ENCODE data around the gene CLPTM1L.

The CLPTM1L gene

DNA sequence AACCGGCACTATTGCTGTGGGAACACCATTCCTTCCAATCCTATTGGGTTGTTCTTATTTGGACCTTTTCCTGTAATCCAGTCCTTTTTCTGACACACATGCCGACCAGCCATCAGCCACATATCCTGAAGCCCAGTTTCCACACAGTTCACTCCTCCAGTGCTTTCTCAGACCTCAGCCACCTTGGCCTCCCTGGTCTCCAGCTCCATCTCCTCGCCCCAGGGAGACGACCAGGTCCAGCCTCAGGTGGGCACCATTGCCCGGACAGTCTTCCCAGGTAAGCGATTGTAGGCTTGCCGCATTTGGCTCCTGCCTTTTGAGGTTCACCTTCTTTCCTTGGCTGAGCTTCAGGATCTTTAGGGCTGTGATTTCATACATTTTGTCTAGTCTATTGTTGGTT lies 34.8 kb downstream of the CLPTM1L start:
- TF ChIP-seq, protein P1, sequence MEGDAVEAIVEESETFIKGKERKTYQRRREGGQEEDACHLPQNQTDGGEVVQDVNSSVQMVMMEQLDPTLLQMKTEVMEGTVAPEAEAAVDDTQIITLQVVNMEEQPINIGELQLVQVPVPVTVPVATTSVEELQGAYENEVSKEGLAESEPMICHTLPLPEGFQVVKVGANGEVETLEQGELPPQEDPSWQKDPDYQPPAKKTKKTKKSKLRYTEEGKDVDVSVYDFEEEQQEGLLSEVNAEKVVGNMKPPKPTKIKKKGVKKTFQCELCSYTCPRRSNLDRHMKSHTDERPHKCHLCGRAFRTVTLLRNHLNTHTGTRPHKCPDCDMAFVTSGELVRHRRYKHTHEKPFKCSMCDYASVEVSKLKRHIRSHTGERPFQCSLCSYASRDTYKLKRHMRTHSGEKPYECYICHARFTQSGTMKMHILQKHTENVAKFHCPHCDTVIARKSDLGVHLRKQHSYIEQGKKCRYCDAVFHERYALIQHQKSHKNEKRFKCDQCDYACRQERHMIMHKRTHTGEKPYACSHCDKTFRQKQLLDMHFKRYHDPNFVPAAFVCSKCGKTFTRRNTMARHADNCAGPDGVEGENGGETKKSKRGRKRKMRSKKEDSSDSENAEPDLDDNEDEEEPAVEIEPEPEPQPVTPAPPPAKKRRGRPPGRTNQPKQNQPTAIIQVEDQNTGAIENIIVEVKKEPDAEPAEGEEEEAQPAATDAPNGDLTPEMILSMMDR (IDR thresholded peaks at IDR 0.05; ENCODE audit: low read length, missing control alignments): no peak

DNA sequence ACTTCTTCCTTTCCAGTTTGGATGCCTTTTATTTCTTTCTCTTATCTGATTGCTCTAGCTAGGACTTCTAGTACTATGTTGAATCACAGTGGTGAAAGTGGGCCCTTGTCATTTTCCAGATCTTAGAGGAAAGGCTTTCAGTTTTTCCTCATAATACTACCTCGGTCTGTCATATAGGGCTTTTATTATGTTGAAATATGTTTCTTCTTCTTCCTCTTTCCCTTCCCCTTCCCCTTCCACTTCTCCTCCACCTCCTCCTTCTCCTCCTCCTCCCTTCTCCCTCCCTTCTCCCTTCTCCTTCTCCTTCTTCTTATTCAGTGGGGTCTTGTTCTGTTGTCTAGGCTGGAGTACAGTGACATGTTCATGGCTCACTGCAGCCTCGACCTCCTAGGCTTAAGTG lies 40.9 kb downstream of the CLPTM1L start:
- H3K4me3 ChIP-seq (replicated peaks; ENCODE audit: low read depth, low read length): no peak overlapping the region
- DNase-seq (ENCODE audit: low read depth): no peak
- TF ChIP-seq, protein P1 (IDR thresholded peaks at IDR 0.05; ENCODE audit: low read length, missing control alignments): no peak

More for the DNA sequence above, 34.8 kb downstream of the CLPTM1L start:
- no peak for DNase-seq (ENCODE audit: low read depth)
- H3K4me3 ChIP-seq (replicated peaks; ENCODE audit: low read depth, low read length): no peak overlapping the region

DNA sequence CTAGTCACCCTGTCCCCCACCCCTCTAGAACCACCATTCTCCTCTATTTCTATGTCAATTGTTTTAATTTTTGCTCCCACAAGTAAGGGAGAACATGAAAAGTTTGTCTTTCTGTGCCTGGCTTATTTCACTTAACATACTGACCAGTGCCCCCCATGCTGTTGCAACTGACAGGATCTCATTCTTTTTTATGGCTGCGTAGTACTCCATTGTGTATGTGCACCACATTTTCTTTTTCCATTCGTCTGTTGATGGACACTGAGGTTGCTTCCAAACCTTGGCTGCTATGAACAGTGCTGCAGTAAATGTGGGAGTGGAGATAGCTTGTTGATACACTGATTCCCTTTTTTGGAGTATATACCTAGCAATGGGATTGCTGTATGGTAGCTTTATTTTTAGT lies 42.6 kb downstream of the CLPTM1L start:
- TF ChIP-seq, protein P1 (IDR thresholded peaks at IDR 0.05; ENCODE audit: low read length, missing control alignments): no peak
- DNase-seq (ENCODE audit: low read depth): no peak

DNA sequence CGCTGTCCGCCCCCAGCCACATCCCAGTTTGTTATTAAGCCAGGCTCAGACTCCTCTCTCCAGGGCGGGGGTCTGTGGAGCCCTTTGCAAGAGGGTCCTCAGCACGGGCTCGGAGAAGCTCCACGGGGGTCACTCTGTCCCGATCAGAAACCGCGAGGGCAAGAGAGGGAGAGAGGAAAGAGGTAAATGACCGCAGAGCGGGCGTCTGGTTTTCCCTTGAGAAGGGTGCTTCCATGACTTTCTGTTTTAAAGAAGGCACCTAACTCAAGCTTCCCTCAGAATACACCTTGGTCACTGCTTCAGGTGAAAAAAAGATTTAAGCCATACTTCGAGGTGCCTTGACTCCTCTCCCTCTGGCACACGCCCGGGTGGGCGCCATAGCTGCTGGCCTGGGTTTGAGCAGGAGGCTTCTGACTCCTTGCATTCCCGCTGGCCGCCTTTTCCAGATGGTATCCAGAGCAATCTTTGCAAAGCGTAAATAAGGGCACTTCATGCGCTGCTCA lies 44.3 kb downstream of the CLPTM1L start:
- TF ChIP-seq, protein P1 (IDR thresholded peaks at IDR 0.05; ENCODE audit: low read length, missing control alignments): no peak
- DNase-seq (ENCODE audit: low read depth): no peak
- H3K4me3 ChIP-seq (replicated peaks; ENCODE audit: low read depth, low read length): no peak overlapping the region

More for the DNA sequence above, 42.6 kb downstream of the CLPTM1L start:
- no peak overlapping the region for H3K4me3 ChIP-seq (replicated peaks; ENCODE audit: low read depth, low read length)

DNA sequence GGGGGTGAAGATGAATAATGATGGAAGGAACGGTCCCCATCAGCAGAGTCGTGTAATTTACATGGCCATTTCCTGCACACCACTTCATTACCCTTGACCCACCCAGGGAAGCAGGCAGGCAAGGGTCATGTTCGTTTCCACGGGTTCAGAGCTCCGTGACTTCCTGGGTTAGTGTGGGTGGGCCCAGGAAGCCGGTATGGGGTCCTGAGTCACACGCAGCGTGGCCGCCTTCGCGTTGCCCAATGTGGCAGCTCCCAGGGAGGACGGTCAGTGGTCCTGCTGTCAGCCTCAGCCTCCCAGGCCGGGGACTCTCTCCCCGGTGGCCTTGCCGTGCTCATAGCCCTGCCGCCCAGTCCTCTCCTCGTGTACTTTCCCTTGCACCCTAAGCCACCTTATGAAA lies 44.9 kb downstream of the CLPTM1L start:
- no peak for DNase-seq (ENCODE audit: low read depth)
- TF ChIP-seq, protein P1 (IDR thresholded peaks at IDR 0.05; ENCODE audit: low read length, missing control alignments): no peak
- no peak overlapping the region for H3K4me3 ChIP-seq (replicated peaks; ENCODE audit: low read depth, low read length)

DNA sequence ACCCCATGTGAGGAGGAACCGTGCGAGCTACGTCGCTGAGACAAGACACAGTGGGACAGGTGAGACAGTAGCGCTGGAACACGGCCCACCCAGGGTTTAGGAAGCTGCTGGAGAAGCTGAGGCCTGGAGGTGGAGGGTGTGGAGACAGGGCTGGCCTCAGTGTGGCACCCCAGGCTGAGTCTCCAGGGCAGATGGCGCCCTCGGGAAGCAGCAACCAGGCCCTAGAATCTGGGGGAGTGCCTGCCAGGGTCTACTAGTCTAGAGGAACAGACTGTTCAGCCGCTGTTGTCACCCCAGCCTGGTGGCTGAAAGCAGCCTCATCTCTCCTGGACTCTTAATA lies 45.4 kb downstream of the CLPTM1L start:
- TF ChIP-seq, protein P1 (IDR thresholded peaks at IDR 0.05; ENCODE audit: low read length, missing control alignments): no peak
- DNase-seq (ENCODE audit: low read depth): no peak

DNA sequence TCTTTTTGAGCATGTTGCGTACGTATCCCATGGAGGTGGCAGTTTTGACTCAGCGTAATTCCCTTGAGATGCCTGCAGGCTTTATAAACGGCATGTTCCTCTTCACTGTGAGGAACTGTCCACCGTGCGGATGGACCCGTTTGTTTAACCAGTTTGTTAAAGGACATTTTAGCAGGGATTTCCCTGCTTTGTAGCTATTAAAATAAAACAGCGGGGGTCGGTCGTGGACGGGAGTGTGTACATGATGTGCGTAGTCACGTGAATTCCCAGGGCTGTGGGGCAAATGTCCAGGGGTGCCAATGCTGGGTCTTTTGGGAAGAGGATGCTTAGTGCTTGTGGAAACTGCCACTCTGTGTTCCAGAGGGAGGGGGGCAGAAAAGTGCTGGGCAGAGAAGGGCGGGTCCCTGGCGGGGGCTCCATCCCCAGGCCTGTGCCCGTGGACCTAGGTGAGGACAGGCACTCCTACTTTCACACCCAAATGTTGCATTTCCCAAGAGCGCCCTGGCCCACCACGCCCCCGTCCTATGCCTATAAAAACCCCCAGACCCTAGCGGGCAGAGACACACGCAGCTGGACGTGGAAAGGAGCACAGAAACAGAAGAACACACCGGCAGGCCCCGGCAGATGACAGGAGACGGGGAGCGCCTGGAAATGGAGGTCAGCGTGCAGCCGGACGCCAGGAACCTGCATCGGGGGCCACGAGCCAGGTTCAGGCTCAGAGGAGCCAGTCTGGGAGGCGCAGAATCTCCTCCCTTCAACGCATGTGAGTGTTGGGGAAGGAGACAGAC lies 46.0 kb downstream of the CLPTM1L start:
- no peak overlapping the region for H3K4me3 ChIP-seq (replicated peaks; ENCODE audit: low read depth, low read length)
- no peak for DNase-seq (ENCODE audit: low read depth)
- TF ChIP-seq, protein P1 (IDR thresholded peaks at IDR 0.05; ENCODE audit: low read length, missing control alignments): no peak

More for the DNA sequence above, 45.4 kb downstream of the CLPTM1L start:
- no peak overlapping the region for H3K4me3 ChIP-seq (replicated peaks; ENCODE audit: low read depth, low read length)
